SK-N-SH treated with all-trans-retinoic acid at 6 μM for 48 hours (cell line): ENCODE results near the gene SCAF1.

Experiments
- ATAC-seq: fragments of 200-7000 bp; cut with Tn5 transposase; 3 replicates; pipeline ENCODE4 v1.9.1; 2020; ENCODE audit warnings: mild to moderate bottlenecking, moderate library complexity
- ARNTL ChIP-seq: fragments of 450-650 bp; formaldehyde crosslinking; IDR thresholded peaks from 2 replicates; pipeline ENCODE4 v1.5.0; 2020; ENCODE audit warnings: low read depth, mild to moderate bottlenecking, moderate library complexity, borderline replicate concordance
- BACH2 ChIP-seq: fragments of 250-450 bp; sonication (Bioruptor Pico); IDR thresholded peaks from 2 replicates; pipeline ENCODE4 v1.9.0; 2021; ENCODE audit warnings: mild to moderate bottlenecking, borderline replicate concordance
- CREB5 ChIP-seq: fragments of 250-450 bp; sonication (Bioruptor Pico); IDR thresholded peaks from 2 replicates; pipeline ENCODE4 v1.5.1; 2020; ENCODE audit warnings: low read depth, mild to moderate bottlenecking, moderate library complexity
- CSDC2 ChIP-seq: fragments of 250-450 bp; sonication (Bioruptor Pico); IDR thresholded peaks from 2 replicates; pipeline ENCODE4 v1.5.0; 2020; ENCODE audit warnings: mild to moderate bottlenecking, moderate library complexity
- CSRNP3 ChIP-seq: fragments of 250-450 bp; sonication (Bioruptor Pico); IDR thresholded peaks from 2 replicates; pipeline ENCODE4 v1.5.1; 2021; ENCODE audit warnings: mild to moderate bottlenecking, moderate library complexity
- ESRRG ChIP-seq: fragments of 250-450 bp; sonication (Bioruptor Pico); IDR thresholded peaks from 2 replicates; pipeline ENCODE4 v1.6.1; 2021; ENCODE audit warnings: mild to moderate bottlenecking
- ISL1 ChIP-seq: fragments of 250-450 bp; sonication (Bioruptor Pico); IDR thresholded peaks from 2 replicates; pipeline ENCODE4 v2.1.2; 2022; ENCODE audit warnings: mild to moderate bottlenecking, moderate library complexity
- OSR1 ChIP-seq: fragments of 250-450 bp; sonication (Bioruptor Pico); IDR thresholded peaks from 2 replicates; pipeline ENCODE4 v1.8.0; 2022; ENCODE audit warnings: moderate library complexity, mild to moderate bottlenecking, inconsistent platforms
- POU6F1 ChIP-seq: fragments of 250-450 bp; sonication (Bioruptor Pico); IDR thresholded peaks from 2 replicates; pipeline ENCODE4 v1.8.0; 2021; ENCODE audit warnings: low read depth, mild to moderate bottlenecking, moderate library complexity, borderline replicate concordance
- PPARA ChIP-seq: fragments of 250-450 bp; sonication (Bioruptor Pico); IDR thresholded peaks from 2 replicates; pipeline ENCODE4 v1.5.0; 2020; ENCODE audit warnings: mild to moderate bottlenecking, borderline replicate concordance
- RARB ChIP-seq: fragments of 250-450 bp; sonication (Bioruptor Pico); IDR thresholded peaks from 2 replicates; pipeline ENCODE4 v1.8.0; 2021; ENCODE audit warnings: mild to moderate bottlenecking, moderate library complexity
- SNAI2 ChIP-seq: fragments of 250-450 bp; sonication (Bioruptor Pico); IDR thresholded peaks from 2 replicates; pipeline ENCODE4 v1.5.0; 2020; ENCODE audit warnings: mild to moderate bottlenecking, moderate library complexity
- TCF4 ChIP-seq: fragments of 250-450 bp; sonication (Bioruptor Pico); IDR thresholded peaks from 2 replicates; pipeline ENCODE4 v1.8.0; 2021; ENCODE audit warnings: mild to moderate bottlenecking, moderate library complexity, borderline replicate concordance
- TOX ChIP-seq: fragments of 250-450 bp; sonication (Bioruptor Pico); IDR thresholded peaks from 2 replicates; pipeline ENCODE4 v1.8.0; 2021; ENCODE audit warnings: mild to moderate bottlenecking, moderate library complexity, borderline replicate concordance
- TSHZ2 ChIP-seq: fragments of 250-450 bp; sonication (Bioruptor Pico); IDR thresholded peaks from 2 replicates; pipeline ENCODE4 v1.5.0; 2020; ENCODE audit warnings: mild to moderate bottlenecking, moderate library complexity
- ZC3H10 ChIP-seq: fragments of 250-450 bp; sonication (Bioruptor Pico); IDR thresholded peaks from 2 replicates; pipeline ENCODE4 v1.5.1; 2021; ENCODE audit warnings: mild to moderate bottlenecking, moderate library complexity
- ZFP3 ChIP-seq: fragments of 250-450 bp; sonication (Bioruptor Pico); IDR thresholded peaks from 2 replicates; pipeline ENCODE4 v1.5.0; 2020; ENCODE audit warnings: mild to moderate bottlenecking, moderate library complexity
- ZFP30 ChIP-seq: fragments of 450-650 bp; formaldehyde crosslinking; IDR thresholded peaks from 2 replicates; pipeline ENCODE4 v1.5.0; 2022; ENCODE audit warnings: mild to moderate bottlenecking, moderate library complexity
- ZNF565 ChIP-seq: fragments of 450-650 bp; formaldehyde crosslinking; conservative IDR thresholded peaks from 2 replicates; pipeline ENCODE4 v1.5.0; 2020; ENCODE audit warnings: low read depth, mild to moderate bottlenecking, moderate library complexity
- ZNF70 ChIP-seq: fragments of 450-650 bp; formaldehyde crosslinking; IDR thresholded peaks from 2 replicates; pipeline ENCODE4 v1.5.0; 2020; ENCODE audit warnings: mild to moderate bottlenecking, moderate library complexity
- ZNF8 ChIP-seq: fragments of 450-650 bp; formaldehyde crosslinking; IDR thresholded peaks from 2 replicates; pipeline ENCODE4 v1.5.0; 2020; ENCODE audit warnings: mild to moderate bottlenecking, moderate library complexity

Gene SCAF1

GRCh38 chr19:49680421-49681351 lies 38.7 kb downstream of the SCAF1 start:
- ATAC-seq: peak; percentile 6
- TF ChIP-seq ZNF8 (CRISPR knock-in tag) (no peak), POU6F1 (no peak), SNAI2 (no peak), ZFP3 (CRISPR knock-in tag) (no peak), ESRRG (CRISPR knock-in tag) (no peak)

DNA sequence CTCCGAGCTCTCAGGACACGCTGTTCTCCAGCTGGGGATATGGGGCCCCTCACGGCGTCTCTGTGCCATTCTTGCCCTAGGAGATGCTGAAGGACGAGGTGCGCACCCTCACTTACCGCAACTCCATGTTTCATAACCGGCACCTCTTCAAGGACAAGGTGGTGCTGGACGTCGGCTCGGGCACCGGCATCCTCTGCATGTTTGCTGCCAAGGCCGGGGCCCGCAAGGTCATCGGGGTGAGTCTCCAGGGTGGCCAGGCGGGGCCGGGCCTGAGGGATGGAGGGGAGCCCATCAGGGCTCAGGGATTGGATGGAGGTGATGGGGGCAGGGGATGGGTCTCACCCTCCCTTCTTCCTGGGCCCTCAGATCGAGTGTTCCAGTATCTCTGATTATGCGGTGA lies 39.8 kb downstream of the SCAF1 start:
- no peak for ATAC-seq

GRCh38 chr19:49682274-49682673 lies 40.3 kb downstream of the SCAF1 start:
- no peak for ATAC-seq
- TF ChIP-seq TCF4 (no peak), BACH2 (no peak), TOX (CRISPR knock-in tag) (no peak), ZC3H10 (CRISPR knock-in tag) (no peak), RARB (CRISPR knock-in tag) (no peak), PPARA (no peak), ISL1 (CRISPR knock-in tag) (no peak), ZNF565 (CRISPR knock-in tag) (no peak), CREB5 (CRISPR knock-in tag) (no peak), ESRRG (CRISPR knock-in tag) (no peak), ZNF8 (CRISPR knock-in tag) (no peak), POU6F1 (no peak)

More for the DNA sequence above, 39.8 kb downstream of the SCAF1 start:
- TF ChIP-seq ZFP30 (CRISPR knock-in tag): no peak
- TF ChIP-seq TCF4: no peak
- TF ChIP-seq TSHZ2 (CRISPR knock-in tag): no peak
- TF ChIP-seq ZNF565 (CRISPR knock-in tag): no peak
- TF ChIP-seq CSRNP3 (CRISPR knock-in tag): no peak
- TF ChIP-seq CSDC2 (CRISPR knock-in tag): no peak
- TF ChIP-seq ZNF70: no peak
- no peak for TF ChIP-seq ARNTL (CRISPR knock-in tag)
- TF ChIP-seq RARB (CRISPR knock-in tag): no peak
- no peak for TF ChIP-seq TOX (CRISPR knock-in tag)
- no peak for TF ChIP-seq ZFP3 (CRISPR knock-in tag)
- TF ChIP-seq OSR1: no peak
- TF ChIP-seq ISL1 (CRISPR knock-in tag): no peak
- TF ChIP-seq POU6F1: no peak
